GM19463 (cell line): ENCODE data around the gene TCF12.

Source experiments
- ATAC-seq: cut with Tn5 transposase; IDR thresholded peaks from one replicate; pipeline ENCODE4 v1.9.1; 2021; ENCODE audit warnings: mild to moderate bottlenecking, moderate library complexity; ENCODE audit not compliant: unreplicated experiment

Gene TCF12

DNA sequence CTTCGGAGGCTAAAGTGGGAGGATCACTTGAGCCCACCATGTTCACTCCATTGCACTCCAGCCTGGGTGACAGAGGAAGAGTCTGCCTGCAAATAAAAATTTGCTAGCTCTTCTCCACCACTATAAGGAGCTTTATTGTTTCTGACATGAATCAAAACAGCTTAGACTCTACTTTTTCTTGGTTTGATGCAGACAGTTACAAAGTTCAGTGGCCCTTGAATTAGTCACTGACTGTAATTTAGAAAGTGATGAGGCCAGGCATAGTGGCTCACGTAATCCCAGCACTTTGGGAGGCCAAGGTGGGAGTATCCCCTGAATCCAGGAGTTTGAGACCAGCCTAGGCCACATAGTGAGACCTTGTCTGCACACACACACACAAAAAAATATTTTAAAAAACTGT is 285.5 kb downstream of the TCF12 start:
- no peak for ATAC-seq

DNA sequence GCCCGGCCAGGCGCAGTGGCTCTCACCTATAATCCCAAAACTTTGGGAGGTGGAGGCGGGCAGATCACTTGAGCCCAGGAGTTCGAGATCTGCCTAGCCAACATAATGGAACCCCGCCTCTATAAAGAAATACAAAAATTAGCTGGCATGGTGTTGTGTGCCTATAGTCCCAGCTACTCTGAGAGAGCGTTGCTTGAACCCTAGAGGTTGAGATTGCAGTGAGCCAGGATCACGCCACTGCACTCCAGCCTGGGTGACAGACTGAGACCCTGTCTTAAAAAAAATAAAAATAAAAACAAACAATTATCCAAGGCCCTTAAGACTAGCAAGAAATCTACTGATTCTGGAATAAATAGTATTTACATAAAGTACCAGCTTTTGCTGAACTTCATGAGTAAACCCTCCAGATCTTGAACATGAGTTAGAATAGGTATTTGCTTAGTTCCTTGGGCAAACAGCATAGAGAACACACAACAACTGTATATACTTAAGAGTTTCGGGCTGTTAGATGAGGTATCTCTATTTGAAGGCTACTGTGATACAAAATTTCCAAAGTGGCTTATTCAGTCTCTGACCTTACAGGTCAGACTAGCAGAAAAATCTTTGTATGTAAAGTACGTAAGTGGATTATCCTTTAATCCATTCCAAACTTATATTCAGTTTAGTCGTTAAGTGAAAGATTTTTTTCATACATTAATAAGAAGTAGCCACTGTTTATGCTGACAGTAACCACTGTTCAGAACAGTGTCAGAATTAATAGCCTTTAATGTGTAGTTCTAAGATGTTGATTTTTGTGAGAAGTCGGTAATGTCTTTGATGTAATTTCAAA is 286.8 kb downstream of the TCF12 start:
- no peak for ATAC-seq

GRCh38 chr15:57205996-57206395 is 287.6 kb downstream of the TCF12 start:
- no peak for ATAC-seq

- no peak for ATAC-seq
Measured at GRCh38 chr15:57213862-57214261, 295.4 kb downstream of the TCF12 start.

DNA sequence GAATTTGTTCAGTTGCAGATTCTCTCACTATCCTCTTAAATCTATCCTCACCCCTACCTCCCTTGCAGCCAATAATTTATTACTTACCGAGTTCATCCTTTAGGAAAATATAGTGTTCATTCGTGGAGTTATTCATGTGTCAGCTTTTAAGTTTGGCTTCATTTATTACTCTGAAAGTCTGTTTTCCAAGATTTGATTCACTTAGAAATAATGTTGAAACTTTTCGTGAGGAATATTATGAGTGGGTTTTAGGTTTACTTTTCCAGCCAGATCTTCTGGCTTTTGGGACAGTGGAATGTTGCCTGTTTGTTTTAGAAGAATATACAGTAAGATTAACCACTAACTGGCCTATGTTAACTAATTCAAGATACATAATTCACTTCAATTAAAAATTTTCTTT is 296.9 kb downstream of the TCF12 start:
- no peak for ATAC-seq

DNA sequence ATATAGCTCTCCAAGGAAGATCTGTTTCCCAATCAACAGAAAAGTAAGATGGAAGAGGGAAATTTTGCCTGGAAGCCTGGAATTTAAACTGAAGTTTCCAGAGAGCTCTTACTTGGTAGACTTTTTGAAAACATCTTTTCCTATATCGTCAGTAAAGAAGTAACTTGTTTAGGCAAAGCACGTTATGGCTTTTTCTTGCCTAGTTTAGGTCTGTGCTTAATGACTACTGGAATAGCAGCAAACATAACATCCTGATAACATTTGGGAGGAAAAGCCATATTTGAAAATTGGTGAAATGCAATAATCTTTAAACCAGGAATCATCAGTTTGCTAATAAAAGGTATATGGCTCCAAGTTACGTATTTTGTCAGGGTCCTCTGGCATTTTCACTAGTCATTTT is 297.4 kb downstream of the TCF12 start:
- no peak for ATAC-seq

DNA sequence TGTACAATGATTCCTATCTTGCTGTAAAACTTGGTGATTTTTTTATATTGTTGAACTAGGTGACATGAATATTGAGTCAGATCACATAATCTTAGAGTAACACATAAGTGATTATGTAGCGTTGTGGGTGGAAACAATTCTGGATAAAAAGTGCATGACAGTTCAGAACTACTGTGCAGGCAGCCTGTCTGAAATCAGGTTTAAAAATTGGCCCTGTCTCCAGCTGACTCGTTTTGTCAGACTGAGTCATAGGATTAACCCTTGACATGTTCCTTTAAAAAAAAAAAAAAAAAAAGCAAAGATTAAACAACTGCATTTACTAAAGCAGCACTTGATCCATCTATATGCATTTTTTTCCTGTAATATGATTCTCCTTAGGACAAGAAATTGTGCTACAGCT is 297.8 kb downstream of the TCF12 start:
- ATAC-seq, result no peak

DNA sequence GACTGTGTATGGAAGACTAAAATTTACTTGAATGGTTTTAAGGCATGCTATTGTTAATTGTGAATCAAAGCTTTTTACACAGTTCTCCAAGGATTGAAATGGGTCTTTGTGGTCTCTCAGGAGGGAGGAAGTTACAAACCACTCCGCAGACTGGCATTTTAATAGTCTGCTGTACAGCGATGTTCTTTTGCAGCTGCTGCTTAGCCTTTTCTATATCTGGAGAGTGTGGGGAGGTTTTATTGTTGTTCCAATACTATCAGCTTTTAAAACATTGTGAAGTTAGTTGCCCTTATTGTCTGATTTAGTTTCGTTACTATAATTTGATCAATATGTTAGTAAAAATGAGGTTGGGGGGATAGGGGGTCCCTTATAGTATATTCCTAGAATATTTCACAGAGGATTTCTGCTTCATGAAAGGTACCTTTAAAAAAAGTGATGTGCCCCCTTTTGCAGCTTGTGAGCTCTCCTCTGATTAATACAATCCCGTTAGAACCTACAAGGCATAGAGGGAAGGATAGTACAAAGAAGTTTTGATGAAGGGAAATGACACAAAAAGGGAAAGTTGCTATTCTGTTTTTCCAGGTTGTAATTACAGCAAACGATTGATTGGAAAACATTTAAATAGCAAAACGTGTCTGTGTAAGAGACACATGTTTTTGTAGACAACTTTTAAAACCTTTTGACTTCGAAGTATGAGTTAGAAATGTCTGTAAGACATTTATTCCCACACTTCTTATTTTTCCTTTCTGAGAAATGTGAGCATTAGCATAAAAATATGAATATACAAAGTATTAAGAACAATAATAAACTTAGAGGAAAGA is 299.5 kb downstream of the TCF12 start:
- ATAC-seq, result no peak

GRCh38 chr15:57218826-57219576 is 300.6 kb downstream of the TCF12 start:
- ATAC-seq, result no peak

GRCh38 chr15:57220205-57220604 is 301.8 kb downstream of the TCF12 start:
- ATAC-seq, result no peak

DNA sequence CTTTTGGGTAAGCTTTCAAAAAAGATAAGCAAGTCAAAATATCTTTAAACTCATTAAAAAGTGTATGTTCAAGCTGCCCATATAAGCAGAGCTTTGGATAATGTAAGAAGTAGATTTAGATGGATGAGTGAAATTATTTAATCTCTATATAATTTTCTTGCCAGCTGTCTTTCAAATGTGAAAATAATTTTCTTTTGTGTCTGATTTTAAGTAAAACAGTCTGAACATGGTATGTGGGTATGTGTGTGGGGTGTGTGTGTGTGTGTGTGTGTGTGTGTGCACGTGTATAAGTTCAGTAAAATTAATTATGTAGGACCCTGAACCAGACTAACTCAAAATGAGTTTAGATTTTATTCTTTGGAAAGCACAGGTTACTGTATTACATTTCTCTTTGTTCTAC is 302.7 kb downstream of the TCF12 start:
- no peak for ATAC-seq

GRCh38 chr15:57223345-57223744 is 304.9 kb downstream of the TCF12 start:
- ATAC-seq, result no peak

DNA sequence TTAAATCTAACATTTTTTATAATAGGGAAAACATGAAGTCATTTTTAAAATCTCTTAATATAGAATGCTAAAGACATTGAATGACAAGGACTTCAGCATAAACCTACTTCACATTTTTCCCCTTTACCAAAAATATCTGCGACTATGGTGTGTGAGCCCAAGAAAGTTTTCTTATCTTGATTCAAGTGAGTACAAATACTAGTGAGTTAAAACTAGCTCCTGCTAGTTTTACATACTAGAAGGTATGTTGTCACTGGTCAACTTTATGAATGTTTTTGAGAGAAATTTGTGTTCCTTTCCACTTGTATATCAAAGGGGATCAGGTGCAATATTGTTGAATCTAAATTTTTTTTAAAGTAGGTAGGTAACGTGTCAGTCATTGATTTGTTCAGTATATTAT is 305.4 kb downstream of the TCF12 start:
- ATAC-seq, result no peak

DNA sequence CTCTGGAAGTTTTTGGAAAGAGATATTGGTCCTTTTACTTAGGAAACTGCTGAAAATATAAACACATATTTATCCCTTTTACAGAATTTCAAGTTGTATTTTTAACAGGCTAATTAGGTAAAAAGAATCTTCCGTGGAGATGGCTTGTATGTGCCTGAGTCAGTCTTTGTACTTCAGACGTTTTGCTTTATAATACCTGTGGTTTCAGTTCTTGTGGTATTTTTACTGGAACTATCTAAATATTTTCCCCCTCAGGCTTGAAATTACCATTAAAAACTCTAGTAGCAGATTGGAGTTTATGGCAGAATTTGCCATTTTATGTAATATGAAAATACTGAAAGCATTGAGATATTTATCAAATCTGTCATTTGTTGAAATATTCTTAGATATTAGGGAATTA is 306.2 kb downstream of the TCF12 start:
- no peak for ATAC-seq

- ATAC-seq, result no peak
Measured at GRCh38 chr15:57227166-57227565, 308.7 kb downstream of the TCF12 start.

DNA sequence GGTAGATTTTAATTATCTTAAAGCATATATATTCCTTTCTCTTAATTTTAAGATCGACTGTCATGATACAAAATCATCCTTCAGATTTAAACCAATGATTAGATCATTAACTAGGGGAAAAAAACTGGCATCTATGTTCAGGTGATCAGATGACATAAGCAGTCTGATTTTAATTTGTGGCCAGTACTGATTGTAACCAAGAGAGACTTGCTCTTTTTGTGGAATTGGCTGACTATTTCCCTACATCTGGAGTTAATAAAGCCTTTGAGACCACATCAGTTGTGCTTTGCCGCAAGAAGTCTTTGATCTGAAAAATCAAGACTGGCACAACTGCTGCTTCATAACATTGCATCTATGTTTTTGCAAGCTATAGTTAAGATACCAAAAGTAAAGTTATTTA is 309.5 kb downstream of the TCF12 start:
- no peak for ATAC-seq

DNA sequence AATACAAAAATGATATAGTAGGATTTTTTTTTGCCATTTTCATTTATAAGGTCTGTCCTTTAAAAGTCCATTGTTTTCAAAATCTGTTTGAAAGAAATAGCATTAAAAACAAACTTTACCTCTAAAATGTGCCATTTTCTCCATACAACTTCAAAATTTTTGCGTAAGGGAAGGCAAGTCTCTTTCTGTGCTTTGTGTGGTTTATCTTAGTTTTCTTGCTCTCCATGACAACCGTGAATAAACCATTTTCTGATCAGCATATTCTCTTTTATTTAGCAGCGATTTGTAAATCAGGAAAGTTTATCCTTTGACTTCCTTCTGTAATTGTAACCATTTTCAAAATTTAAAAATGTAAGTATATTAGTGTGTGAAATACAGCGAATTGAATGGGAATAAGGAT is 310.0 kb downstream of the TCF12 start:
- no peak for ATAC-seq

DNA sequence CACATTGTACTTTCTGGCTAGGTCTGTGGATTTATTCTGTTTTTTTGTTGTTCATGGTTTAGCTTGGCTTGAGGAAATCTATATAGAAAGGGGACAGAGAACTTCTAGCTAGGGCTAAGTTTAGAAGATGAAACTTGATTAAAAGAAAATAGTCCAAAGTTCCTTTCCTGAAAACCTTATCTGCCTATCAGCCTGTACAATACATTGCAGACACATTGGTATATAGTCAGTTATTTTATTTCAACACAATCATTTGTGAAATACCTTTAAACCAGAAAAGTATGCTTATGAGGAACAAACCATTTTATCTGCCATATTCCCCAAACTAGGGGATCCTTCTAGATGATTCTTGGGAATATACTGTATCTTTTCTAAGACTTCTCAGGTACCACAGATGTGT is 310.6 kb downstream of the TCF12 start:
- no peak for ATAC-seq

- ATAC-seq, result no peak
Measured at GRCh38 chr15:57231559-57231958, 313.1 kb downstream of the TCF12 start.

- no peak for ATAC-seq
Measured at GRCh38 chr15:57234156-57234555, 315.7 kb downstream of the TCF12 start.

GRCh38 chr15:57235186-57235585 is 316.7 kb downstream of the TCF12 start:
- ATAC-seq, result no peak

DNA sequence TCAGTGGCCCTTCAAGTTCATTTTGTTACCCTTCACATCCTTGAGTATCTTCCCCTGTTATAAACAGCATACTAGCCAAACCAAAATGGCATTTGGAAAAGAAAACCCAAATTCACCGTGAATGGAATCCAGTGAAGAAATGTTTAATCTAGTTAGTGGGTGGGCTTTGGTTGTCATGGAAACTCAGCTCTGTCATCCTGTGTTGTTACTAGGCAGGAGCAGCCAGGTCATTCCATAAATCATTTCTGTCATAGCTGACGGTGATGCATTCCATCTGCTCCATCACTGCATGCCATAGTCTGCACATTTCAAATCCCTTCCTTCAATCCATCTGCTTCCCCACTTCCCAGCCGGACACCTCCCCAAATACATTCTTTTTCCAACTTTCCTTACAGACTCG is 317.4 kb downstream of the TCF12 start:
- ATAC-seq, result no peak
